AG04450 (cell line): ENCODE measurements around the gene TAX1BP3. TPM values are rescaled to one million over a fixed set of nuclear protein-coding genes. Genes with fewer than 3 reads are reported as not detected.

Experiments used
- CTCF ChIA-PET: fragments of 300-600, 350-600 bp; formaldehyde crosslinking; extraction: SDS; loops from one replicate; lab custom pipeline; 2022; ENCODE audit warnings: antibody characterized with exemption, inconsistent platforms; lab: Charles Lee
- POLR2A ChIA-PET: fragments of 350-600 bp; formaldehyde crosslinking; extraction: SDS; loops from one replicate; lab custom pipeline; 2021; ENCODE audit warnings: antibody characterized with exemption, inconsistent platforms; lab: Yijun Ruan, JAX
- DNase-seq: peaks from one replicate; pipeline ENCODE4 v3.0.0-alpha.2; 2011; ENCODE audit warnings: low read depth, low spot score
- H3K27ac ChIP-seq: one replicate; pipeline ENCODE4 v1.5.1; 2012; ENCODE audit warnings: low read depth, low read length, control low read depth
- H3K27me3 ChIP-seq: one replicate; pipeline ENCODE4 v1.6.0; 2012; ENCODE audit warnings: low read length; ENCODE audit not compliant: control insufficient read depth, insufficient read depth
- H3K4me3 ChIP-seq: 2 replicates; pipeline ENCODE4 v1.5.1; 2011; ENCODE audit warnings: mild to moderate bottlenecking, low read depth, low read length, control low read depth
- H3K9me3 ChIP-seq: 2 replicates; pipeline ENCODE4 v1.5.1; 2012; ENCODE audit warnings: low read length; ENCODE audit not compliant: control insufficient read depth, insufficient read depth
- polyA plus RNA-seq: library from polyadenylated mRNA; depleted of rRNA; stranded (reverse); fragments of >200 nt; gene quantifications from 2 replicates; pipeline ENCODE4 v1.2.3, GENCODE V29; 2011
- TF ChIP-seq, protein P1 (sequence below): IDR thresholded peaks from 2 replicates; pipeline ENCODE4 v1.5.1; 2011; ENCODE audit warnings: low read depth, low read length, control low read depth, inconsistent platforms

Gene TAX1BP3
- polyA plus RNA-seq, 1 experiment = 163 TPM

DNA sequence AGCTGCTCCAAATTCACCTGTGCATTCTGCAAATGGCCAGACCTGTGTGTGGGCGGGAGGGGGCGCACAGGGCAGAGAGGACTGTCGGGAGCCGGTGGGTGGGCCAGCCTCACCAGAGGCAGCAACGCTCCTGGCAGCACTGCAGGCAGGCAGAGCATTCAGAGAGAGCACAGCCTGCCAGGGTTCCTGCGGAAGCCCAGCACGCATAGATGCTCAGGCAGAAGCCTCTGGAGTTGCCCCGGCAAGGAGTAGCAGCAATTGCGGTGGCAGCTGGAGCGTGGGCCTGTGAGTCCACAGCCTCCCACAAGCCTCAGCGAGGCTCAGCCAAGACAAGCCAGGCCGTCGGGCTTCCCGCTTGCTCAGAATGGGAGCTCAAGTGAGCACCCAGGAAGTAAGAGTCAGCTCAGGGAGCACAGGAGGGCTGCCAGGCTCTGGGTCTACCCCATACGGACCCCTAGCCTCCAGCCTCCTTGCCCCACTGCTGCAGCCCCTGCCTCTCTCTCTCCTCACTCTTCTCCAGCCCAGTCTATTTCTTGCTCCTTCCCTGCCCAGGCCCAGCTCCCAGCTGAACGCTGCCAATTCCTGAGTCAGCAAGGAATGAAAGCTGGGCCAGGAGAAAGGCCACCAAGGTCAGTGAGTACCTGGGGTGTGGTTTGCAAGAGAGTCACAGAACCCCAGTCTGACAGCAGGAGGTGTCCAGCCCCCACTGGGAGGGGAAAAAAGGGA lies 9.9 kb upstream of the TAX1BP3 start:
- no peak for DNase-seq
- Histone ChIP-seq H3K9me3 (no peaks in the 10 kb centered on the region; the same call in 1 of the 2 replicates), H3K27ac (no peak overlapping the region), H3K27me3 (peaks cover 7% of the 10 kb centered on the region), H3K4me3 (no peak overlapping the region)
- CTCF ChIA-PET = interaction anchor here (0.7 kb wide), 1 partner anchor 8 kb away, joined by 3 read pairs; no protein-coding TSS in a partner anchor
- TF ChIP-seq, protein P1, sequence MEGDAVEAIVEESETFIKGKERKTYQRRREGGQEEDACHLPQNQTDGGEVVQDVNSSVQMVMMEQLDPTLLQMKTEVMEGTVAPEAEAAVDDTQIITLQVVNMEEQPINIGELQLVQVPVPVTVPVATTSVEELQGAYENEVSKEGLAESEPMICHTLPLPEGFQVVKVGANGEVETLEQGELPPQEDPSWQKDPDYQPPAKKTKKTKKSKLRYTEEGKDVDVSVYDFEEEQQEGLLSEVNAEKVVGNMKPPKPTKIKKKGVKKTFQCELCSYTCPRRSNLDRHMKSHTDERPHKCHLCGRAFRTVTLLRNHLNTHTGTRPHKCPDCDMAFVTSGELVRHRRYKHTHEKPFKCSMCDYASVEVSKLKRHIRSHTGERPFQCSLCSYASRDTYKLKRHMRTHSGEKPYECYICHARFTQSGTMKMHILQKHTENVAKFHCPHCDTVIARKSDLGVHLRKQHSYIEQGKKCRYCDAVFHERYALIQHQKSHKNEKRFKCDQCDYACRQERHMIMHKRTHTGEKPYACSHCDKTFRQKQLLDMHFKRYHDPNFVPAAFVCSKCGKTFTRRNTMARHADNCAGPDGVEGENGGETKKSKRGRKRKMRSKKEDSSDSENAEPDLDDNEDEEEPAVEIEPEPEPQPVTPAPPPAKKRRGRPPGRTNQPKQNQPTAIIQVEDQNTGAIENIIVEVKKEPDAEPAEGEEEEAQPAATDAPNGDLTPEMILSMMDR = no peak
- POLR2A ChIA-PET = interaction anchor here (1.8 kb wide), 1 partner anchor 11 kb away, joined by 10 read pairs; no protein-coding TSS in a partner anchor

DNA sequence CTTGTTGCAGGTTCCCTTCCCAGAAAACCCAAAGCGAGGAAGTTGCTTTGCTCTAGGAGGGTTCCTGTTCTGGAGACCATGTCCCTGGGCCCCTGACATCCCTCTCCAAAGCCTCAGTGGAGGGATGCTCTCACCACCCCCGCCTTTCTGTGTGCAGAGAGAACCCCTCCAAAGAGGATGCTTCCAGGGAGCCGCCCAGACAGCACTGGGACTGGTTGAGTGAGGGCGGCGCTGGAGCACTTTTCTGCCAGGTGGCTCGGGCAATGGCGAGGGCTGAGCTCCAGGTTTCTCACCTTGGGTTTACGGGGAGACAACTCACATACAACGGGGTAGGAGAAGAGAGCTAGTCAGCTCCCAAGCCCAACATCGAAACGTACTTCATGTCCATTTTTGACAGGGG lies 7.5 kb upstream of the TAX1BP3 start:
- ChIA-PET CTCF (interaction anchor here (0.6 kb wide), 1 partner anchor 162 kb away, joined by 5 read pairs; no protein-coding TSS in a partner anchor), POLR2A (no interaction called here)
- Histone ChIP-seq H3K4me3 (no peak overlapping the region), H3K9me3 (no peaks in the 10 kb centered on the region; the same call in 1 of the 2 replicates), H3K27ac (no peak overlapping the region), H3K27me3 (peaks cover 5% of the 10 kb centered on the region)
- TF ChIP-seq, protein P1 = no peak
- DNase-seq = no peak

DNA sequence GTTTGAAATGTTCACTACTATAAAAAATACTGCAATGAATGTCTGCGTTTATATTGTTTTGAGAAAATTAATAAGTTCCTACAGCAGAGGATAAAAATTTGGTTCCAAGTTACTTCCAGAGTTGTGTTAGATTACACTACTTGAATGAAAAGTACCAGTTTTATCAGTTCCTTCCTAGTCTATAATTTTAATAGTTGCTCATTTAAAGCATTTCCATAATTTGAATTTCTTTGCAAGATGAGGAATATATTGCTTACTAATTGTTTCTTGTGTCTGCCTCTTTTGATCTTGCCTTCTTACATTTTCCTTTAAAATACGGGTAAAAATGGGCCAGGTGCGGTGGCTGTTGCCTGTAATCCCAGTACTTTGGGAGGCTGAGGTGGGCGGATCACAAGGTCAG lies 4.2 kb upstream of the TAX1BP3 start:
- Histone ChIP-seq H3K4me3 (no peak overlapping the region), H3K27me3 (no peaks in the 10 kb centered on the region), H3K27ac (no peak overlapping the region), H3K9me3 (no peaks in the 10 kb centered on the region; the same call in 1 of the 2 replicates)
- ChIA-PET POLR2A (no interaction called here), CTCF (no interaction called here)
- DNase-seq = no peak
- TF ChIP-seq, protein P1 = no peak

DNA sequence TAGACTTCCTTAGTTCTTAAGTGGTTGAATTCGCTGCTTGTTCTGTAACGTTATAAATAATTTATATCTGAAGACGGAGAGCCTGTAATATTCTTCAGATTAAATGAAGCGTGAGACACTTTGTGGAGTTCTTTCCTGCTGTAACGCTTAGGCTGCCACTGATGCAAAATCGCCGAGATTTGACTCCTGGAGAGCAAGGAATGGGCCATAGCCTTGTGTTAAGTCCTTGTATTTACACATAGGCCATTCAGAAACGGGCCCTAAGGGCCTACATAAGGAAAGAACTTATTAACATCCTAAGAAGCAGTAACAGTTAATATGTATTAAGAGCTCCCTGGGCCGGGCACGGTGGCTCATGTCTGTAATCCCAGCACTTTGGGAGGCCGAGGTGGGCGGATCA lies 1.2 kb upstream of the TAX1BP3 start:
- no peak overlapping the region for H3K27ac ChIP-seq
- peak overlapping the region; percentile 94 for H3K4me3 ChIP-seq
- no peak for DNase-seq
- POLR2A ChIA-PET = no interaction called here
- no peaks in the 10 kb centered on the region; the same call in 1 of the 2 replicates for H3K9me3 ChIP-seq
- TF ChIP-seq, protein P1 = no peak
- no peaks in the 10 kb centered on the region for H3K27me3 ChIP-seq
- CTCF ChIA-PET = interaction anchor here (1.0 to 1.1 kb wide), 2 partner anchors 8 to 13 kb away, joined by 3 to 4 read pairs; no protein-coding TSS in a partner anchor

DNA sequence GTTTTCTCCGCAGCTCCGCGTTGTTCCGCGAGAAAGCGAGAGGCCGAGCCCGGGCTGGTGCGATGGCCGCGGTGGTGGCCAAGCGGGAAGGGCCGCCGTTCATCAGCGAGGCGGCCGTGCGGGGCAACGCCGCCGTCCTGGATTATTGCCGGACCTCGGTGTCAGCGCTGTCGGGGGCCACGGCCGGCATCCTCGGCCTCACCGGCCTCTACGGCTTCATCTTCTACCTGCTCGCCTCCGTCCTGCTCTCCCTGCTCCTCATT lies 638 bp upstream of the TAX1BP3 start:
- no peak overlapping the region for H3K27ac ChIP-seq
- POLR2A ChIA-PET = interaction anchor here (0.7 kb wide), 2 partner anchors 40 to 42 kb away, joined by 3 read pairs; no protein-coding TSS in a partner anchor

More for the DNA sequence above, 638 bp upstream of the TAX1BP3 start:
- DNase-seq = no peak
- TF ChIP-seq, protein P1 = no peak
- Histone ChIP-seq H3K4me3 (peak overlapping the region; percentile 94), H3K9me3 (no peaks in the 10 kb centered on the region; the same call in 1 of the 2 replicates), H3K27me3 (no peaks in the 10 kb centered on the region)
- CTCF ChIA-PET = no interaction called here
